GM12872 (cell line): ENCODE measurements around the gene CACNA1F.

Source experiments
- TF ChIP-seq, protein P1 (sequence below): IDR thresholded peaks from 3 replicates; pipeline ENCODE4 v1.5.1; 2011; ENCODE audit warnings: low read depth, mild to moderate bottlenecking, low read length, moderate library complexity; ENCODE audit not compliant: insufficient read depth

Gene CACNA1F

DNA sequence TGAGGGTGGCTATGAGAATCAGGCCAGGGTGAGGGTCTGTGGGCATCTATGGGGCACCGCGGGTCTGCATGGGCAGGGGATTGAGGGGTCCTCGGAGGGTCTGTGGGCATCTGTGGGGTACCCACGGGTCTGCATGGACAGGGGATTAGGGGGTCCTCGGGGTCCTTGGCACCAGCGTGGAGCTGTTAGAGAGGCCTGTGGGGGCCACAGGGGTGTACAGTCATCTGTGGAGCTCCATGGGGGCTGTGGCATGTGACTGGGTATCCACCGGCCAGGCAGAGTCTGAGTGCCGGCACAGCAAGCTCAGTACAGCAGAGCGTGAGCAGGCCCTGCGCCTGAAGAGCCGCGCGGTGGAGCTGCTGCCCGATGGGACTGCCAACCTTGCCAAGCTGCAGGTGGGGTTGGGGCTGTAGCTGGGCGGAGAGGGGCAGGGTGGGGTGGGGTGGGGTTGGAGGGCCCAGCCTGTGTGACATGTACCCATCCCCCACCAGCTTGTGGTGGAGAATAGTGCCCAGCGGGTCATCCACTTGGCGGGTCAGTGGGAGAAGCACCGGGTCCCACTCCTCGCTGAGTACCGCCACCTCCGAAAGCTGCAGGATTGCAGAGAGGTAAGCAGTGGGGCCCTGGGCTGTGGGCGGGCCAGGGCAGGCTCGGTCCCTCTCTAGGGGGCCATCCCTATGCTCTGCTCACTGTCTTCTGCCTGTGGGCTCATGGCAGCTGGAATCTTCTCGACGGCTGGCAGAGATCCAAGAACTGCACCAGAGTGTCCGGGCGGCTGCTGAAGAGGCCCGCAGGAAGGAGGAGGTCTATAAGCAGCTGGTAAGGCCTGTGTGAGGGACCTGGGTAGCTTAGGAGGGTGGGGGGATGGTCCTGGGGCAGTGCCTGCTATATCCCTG, 15.0 kb upstream of the CACNA1F start:
- TF ChIP-seq, protein P1, sequence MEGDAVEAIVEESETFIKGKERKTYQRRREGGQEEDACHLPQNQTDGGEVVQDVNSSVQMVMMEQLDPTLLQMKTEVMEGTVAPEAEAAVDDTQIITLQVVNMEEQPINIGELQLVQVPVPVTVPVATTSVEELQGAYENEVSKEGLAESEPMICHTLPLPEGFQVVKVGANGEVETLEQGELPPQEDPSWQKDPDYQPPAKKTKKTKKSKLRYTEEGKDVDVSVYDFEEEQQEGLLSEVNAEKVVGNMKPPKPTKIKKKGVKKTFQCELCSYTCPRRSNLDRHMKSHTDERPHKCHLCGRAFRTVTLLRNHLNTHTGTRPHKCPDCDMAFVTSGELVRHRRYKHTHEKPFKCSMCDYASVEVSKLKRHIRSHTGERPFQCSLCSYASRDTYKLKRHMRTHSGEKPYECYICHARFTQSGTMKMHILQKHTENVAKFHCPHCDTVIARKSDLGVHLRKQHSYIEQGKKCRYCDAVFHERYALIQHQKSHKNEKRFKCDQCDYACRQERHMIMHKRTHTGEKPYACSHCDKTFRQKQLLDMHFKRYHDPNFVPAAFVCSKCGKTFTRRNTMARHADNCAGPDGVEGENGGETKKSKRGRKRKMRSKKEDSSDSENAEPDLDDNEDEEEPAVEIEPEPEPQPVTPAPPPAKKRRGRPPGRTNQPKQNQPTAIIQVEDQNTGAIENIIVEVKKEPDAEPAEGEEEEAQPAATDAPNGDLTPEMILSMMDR = no peak

DNA sequence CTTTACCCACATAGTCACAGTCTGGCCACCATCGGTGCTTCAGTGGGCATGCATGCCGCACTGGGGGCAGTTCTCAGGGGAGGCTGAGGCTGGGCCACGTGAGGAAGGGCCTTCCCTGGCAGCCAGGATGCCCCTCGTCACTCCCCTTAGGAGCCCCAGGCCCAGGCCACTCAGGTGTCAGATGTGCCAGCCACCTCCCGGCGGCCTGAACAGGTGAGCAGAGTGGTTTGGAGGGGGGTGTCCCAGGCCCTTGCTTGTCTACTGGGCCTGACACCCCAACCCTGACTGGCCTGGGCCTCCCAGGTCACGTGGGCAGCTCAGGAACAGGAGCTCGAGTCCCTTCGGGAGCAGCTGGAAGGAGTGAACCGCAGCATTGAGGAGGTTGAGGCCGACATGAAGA, 14.2 kb upstream of the CACNA1F start:
- TF ChIP-seq, protein P1 = no peak

GRCh38 chrX:49246541-49246940, 13.4 kb upstream of the CACNA1F start:
- TF ChIP-seq, protein P1 = no peak

DNA sequence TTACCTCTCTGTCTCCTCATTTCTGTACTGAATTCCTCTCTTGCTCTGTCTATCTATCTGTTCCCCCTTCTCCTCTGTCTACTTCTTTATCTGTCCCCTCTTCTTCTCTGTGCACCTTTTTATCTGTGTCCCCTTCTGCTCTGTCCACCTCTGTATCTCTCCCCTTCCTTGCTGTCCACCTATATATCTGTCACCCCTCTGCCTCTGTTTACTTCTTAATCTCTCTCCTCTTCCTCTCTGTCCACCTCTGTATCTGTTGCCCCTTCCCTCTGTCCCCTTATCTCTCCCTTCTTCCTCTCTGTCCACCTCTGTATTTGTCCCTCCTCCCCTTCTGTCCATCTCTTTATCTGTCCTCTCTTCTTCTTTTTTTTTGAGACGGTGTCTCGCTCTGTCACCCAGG, 11.1 kb upstream of the CACNA1F start:
- TF ChIP-seq, protein P1 = no peak

GRCh38 chrX:49243166-49243565, 10.0 kb upstream of the CACNA1F start:
- TF ChIP-seq, protein P1 = no peak

- TF ChIP-seq, protein P1 = no peak
These were observed 9.5 kb upstream of the CACNA1F start for GRCh38 chrX:49242545-49243066.

DNA sequence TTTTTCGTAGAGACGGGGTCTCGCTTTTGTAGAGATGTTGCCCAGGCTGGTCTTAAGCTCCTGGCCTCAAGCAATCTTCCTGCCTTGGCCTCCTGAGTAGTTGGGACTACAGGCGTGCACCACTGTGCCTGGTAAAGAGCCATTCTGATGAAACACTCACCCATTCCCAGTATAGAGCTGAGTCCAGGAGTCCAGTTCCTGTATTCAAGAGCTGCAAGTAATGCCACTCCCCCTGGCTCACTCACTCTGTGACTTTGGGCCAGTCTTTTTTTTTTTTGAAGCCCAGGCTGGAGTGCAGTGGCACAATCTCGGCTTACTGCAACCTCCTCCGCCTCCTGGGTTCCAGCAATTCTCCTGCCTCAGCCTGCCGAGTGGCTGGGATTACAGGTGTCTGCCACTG, 5.6 kb upstream of the CACNA1F start:
- TF ChIP-seq, protein P1 = no peak
